ENCODE measurements around the gene OR1B1. TPM values are rescaled to one million over a fixed set of nuclear protein-coding genes. Genes with fewer than 3 reads are reported as not detected.

Gene OR1B1
- total and polyA plus RNA-seq, 2 donors (not counting 3 experiments of a cell fraction or from before 2014, with no cell fraction given) = 0.25 TPM; not detected in 1

DNA sequence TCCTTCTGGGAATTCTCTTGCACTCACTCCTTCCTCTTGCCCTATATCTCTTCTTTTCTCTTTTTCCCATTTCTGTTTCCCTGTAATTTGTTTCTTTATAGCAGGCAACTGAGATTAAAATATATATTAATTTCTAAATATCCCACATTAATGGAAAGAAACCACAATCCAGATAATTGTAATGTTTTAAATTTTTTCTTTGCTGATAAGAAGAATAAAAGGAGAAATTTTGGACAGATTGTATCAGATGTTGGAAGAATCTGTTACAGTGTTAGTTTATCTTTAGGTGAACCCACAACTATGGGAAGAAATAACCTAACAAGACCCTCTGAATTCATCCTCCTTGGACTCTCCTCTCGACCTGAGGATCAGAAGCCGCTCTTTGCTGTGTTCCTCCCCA lies 4.0 kb upstream of the OR1B1 start, which contains the start of gene OR1L1:
OR1L1 (plus strand) TSS at position 301 of the 400 bp plus-strand sequence; CDS start at position 301, 0 bp downstream.
- no peaks in the 10 kb centered on the region for H3K36me3 ChIP-seq (ENCODE audit: control insufficient read depth in 2 of 2, extremely low read depth in 1 of 2, insufficient read depth in 2 of 2, low read length in 2 of 2)
- POLR2A ChIA-PET = no interaction called here
- dilution Hi-C loops (cut with MboI; ENCODE audit: extremely low pct_ligation_motif_present, low sequenced_read_pairs) = no loop called here
- TF ChIP-seq FOS (IDR thresholded peaks at IDR 0.05; ENCODE audit: borderline replicate concordance, insufficient read depth, low read length) (no peak), EZH2 (IDR thresholded peaks at IDR 0.05; ENCODE audit: borderline replicate concordance, low read depth, low read length, severe bottlenecking) (no peak), POLR2A (IDR thresholded peaks at IDR 0.05; ENCODE audit: low read depth, low read length) (no peak), JUN (IDR thresholded peaks at IDR 0.05; ENCODE audit: borderline replicate concordance, insufficient read depth, insufficient read length, low read depth) (no peak), POLR2AphosphoS5 (IDR thresholded peaks at IDR 0.05; ENCODE audit: insufficient read depth, low read depth, low read length) (no peak), MYC (IDR thresholded peaks at IDR 0.05; ENCODE audit: low read depth, low read length) (no peak), GATA2 (IDR thresholded peaks at IDR 0.05; ENCODE audit: insufficient read depth, insufficient read length, low read depth, low read length) (no peak)
- TF ChIP-seq, protein P1, sequence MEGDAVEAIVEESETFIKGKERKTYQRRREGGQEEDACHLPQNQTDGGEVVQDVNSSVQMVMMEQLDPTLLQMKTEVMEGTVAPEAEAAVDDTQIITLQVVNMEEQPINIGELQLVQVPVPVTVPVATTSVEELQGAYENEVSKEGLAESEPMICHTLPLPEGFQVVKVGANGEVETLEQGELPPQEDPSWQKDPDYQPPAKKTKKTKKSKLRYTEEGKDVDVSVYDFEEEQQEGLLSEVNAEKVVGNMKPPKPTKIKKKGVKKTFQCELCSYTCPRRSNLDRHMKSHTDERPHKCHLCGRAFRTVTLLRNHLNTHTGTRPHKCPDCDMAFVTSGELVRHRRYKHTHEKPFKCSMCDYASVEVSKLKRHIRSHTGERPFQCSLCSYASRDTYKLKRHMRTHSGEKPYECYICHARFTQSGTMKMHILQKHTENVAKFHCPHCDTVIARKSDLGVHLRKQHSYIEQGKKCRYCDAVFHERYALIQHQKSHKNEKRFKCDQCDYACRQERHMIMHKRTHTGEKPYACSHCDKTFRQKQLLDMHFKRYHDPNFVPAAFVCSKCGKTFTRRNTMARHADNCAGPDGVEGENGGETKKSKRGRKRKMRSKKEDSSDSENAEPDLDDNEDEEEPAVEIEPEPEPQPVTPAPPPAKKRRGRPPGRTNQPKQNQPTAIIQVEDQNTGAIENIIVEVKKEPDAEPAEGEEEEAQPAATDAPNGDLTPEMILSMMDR (IDR thresholded peaks at IDR 0.05; ENCODE audit: extremely low read depth in 1 of 2, insufficient read depth in 1 of 2, low read depth in 1 of 2, low read length in 2 of 2) = no peak
- TF ChIP-seq, protein P2, sequence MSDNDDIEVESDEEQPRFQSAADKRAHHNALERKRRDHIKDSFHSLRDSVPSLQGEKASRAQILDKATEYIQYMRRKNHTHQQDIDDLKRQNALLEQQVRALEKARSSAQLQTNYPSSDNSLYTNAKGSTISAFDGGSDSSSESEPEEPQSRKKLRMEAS (IDR thresholded peaks at IDR 0.05; ENCODE audit: insufficient read depth, insufficient read length) = no peak
- no peaks in the 10 kb centered on the region for H3K9me3 ChIP-seq (replicated peaks; ENCODE audit: control insufficient read depth, insufficient read depth, low read length)
- H4K20me1 ChIP-seq (replicated peaks; ENCODE audit: control insufficient read depth, extremely low read depth, insufficient read depth, low read length) = no peaks in the 10 kb centered on the region
- no peak within 1 kb of the TSS for H3K27ac ChIP-seq (ENCODE audit: insufficient read depth, low read depth, low read length)
- no peak within 1 kb of the TSS for H3K9ac ChIP-seq (replicated peaks; ENCODE audit: extremely low read depth, insufficient read depth, low read length)
- no peak for FAIRE-seq
- H3K79me2 ChIP-seq (ENCODE audit: control insufficient read depth, insufficient read depth, low read length) = no peaks in the 10 kb centered on the region
- no peaks in the 10 kb centered on the region for H3K27me3 ChIP-seq (ENCODE audit: control insufficient read depth in 2 of 2, insufficient read depth in 2 of 2, low read length in 2 of 2)
- CTCF ChIA-PET = no interaction called here
- DNase-seq (ENCODE audit: low read depth, low spot score) = no peak
- H3K4me1 ChIP-seq (ENCODE audit: control insufficient read depth, extremely low read depth, insufficient read depth, low read length) = peaks cover under 1% of the 10 kb centered on the region
- no TSS peak for BruUV-seq (replicated peaks)
- no peak within 1 kb of the TSS for H3K4me2 ChIP-seq (ENCODE audit: insufficient read depth, low read length)
- no peaks in the 10 kb centered on the region for H3K9me1 ChIP-seq (replicated peaks; ENCODE audit: control insufficient read depth, extremely low read depth, insufficient read depth, low read length)
- no peak within 1 kb of the TSS for H2AFZ ChIP-seq (ENCODE audit: low read depth, low read length)
- H3K4me3 ChIP-seq (replicated peaks in 1 of 3; ENCODE audit: insufficient read depth in 1 of 3, low read depth in 1 of 3, low read length in 3 of 3) = no peak within 1 kb of the TSS
- intact Hi-C loops (cut with micrococcal nuclease) = no loop called here
